Measurements from ENCODE around the gene GNA12.

GRCh38 chr7:2763597-2763996 lies 80.5 kb downstream of the GNA12 start:
- TF ChIP-seq EZH2 (IDR thresholded peaks at IDR 0.05; ENCODE audit: insufficient read depth, poor library complexity, severe bottlenecking) (no peak), EZH2phosphoT487 (IDR thresholded peaks at IDR 0.05; ENCODE audit: insufficient read depth, low read depth) (no peak)

All from GM23248 (cell line).